Ectodermal cell (in vitro differentiated cells): ENCODE data around the gene ZCCHC7.

Experiments used
- H3K27ac ChIP-seq: 2 replicates; pipeline ENCODE4 v1.7.0; 2013; ENCODE audit warnings: mild to moderate bottlenecking, low read depth, low read length; ENCODE audit not compliant: insufficient read depth, poor library complexity, severe bottlenecking
- H3K27me3 ChIP-seq: 2 replicates; pipeline ENCODE4 v1.7.0; 2013; ENCODE audit warnings: mild to moderate bottlenecking, low read length; ENCODE audit not compliant: insufficient read depth, control insufficient read depth, poor library complexity, severe bottlenecking
- H3K36me3 ChIP-seq: one replicate; pipeline ENCODE4 v1.7.0; 2013; ENCODE audit warnings: low read length; ENCODE audit not compliant: control insufficient read depth, insufficient read depth
- H3K4me1 ChIP-seq: one replicate; pipeline ENCODE4 v1.7.0; 2013; ENCODE audit warnings: low read length; ENCODE audit not compliant: control insufficient read depth, insufficient read depth
- H3K4me3 ChIP-seq: 2 replicates; pipeline ENCODE4 v1.7.0; 2013; ENCODE audit warnings: low read depth, low read length, control low read depth; ENCODE audit not compliant: insufficient read depth
- H3K9me3 ChIP-seq: 2 replicates; pipeline ENCODE4 v1.7.0; 2013; ENCODE audit warnings: mild to moderate bottlenecking, low read length, moderate library complexity; ENCODE audit not compliant: control insufficient read depth
- WGBS, 2 experiments: methylation state at CpG; one replicate each; pipeline ENCODE4 v1.1.7; 2013; ENCODE audit warnings: missing lambda C conversion rate in 2 of 2; 5-methylcytosine and 5-hydroxymethylcytosine counted together

The ZCCHC7 gene

GRCh38 chr9:37340961-37341360 lies 220.6 kb downstream of the ZCCHC7 start:
- Histone ChIP-seq H3K9me3 (no peaks in the 10 kb centered on the region), H3K4me1 (peaks cover 10% of the 10 kb centered on the region), H3K27me3 (no peaks in the 10 kb centered on the region), H3K27ac (no peak overlapping the region), H3K4me3 (no peak overlapping the region), H3K36me3 (no peaks in the 10 kb centered on the region)
- WGBS, 2 experiments: 83 to 91% methylated on average over 1 of the region's 1 CpG

GRCh38 chr9:37341704-37342103 lies 221.3 kb downstream of the ZCCHC7 start:
- H3K36me3 ChIP-seq: no peaks in the 10 kb centered on the region
- WGBS, 2 experiments: 73% methylated on average over 2 of the region's 2 CpGs
- H3K9me3 ChIP-seq: no peaks in the 10 kb centered on the region

GRCh38 chr9:37342493-37342892 lies 222.1 kb downstream of the ZCCHC7 start:
- Histone ChIP-seq H3K27ac (no peak overlapping the region), H3K4me3 (no peak overlapping the region), H3K27me3 (no peaks in the 10 kb centered on the region), H3K36me3 (no peaks in the 10 kb centered on the region), H3K4me1 (peaks cover 6% of the 10 kb centered on the region), H3K9me3 (no peaks in the 10 kb centered on the region)
- WGBS, 2 experiments: 89 to 90% methylated on average over 2 of the region's 2 CpGs

More at GRCh38 chr9:37341704-37342103, 221.3 kb downstream of the ZCCHC7 start:
- no peaks in the 10 kb centered on the region for H3K27me3 ChIP-seq
- H3K27ac ChIP-seq: no peak overlapping the region
- H3K4me3 ChIP-seq: no peak overlapping the region
- peaks cover 8% of the 10 kb centered on the region for H3K4me1 ChIP-seq

- no peaks in the 10 kb centered on the region for H3K36me3 ChIP-seq
- H3K27ac ChIP-seq: no peak overlapping the region
- 73 to 75% methylated on average over 4 to 5 of the region's 5 CpGs for WGBS, 2 experiments
- no peaks in the 10 kb centered on the region for H3K27me3 ChIP-seq
- H3K9me3 ChIP-seq: no peaks in the 10 kb centered on the region
- H3K4me3 ChIP-seq: no peak overlapping the region
- H3K4me1 ChIP-seq: peaks cover 6% of the 10 kb centered on the region
Measured at GRCh38 chr9:37342895-37343294, 222.5 kb downstream of the ZCCHC7 start.

GRCh38 chr9:37343724-37344123 lies 223.3 kb downstream of the ZCCHC7 start:
- 90% methylated on average over 1 of the region's 1 CpG; no CpG with 5 or more reads in 1 of the 2 experiments for WGBS, 2 experiments
- H3K4me3 ChIP-seq: no peak overlapping the region
- no peak overlapping the region for H3K27ac ChIP-seq
- H3K9me3 ChIP-seq: no peaks in the 10 kb centered on the region
- H3K27me3 ChIP-seq: no peaks in the 10 kb centered on the region
- peaks cover 6% of the 10 kb centered on the region for H3K4me1 ChIP-seq
- no peaks in the 10 kb centered on the region for H3K36me3 ChIP-seq

- Histone ChIP-seq H3K27ac (no peak overlapping the region), H3K4me3 (no peak overlapping the region), H3K36me3 (no peaks in the 10 kb centered on the region), H3K4me1 (peaks cover under 1% of the 10 kb centered on the region), H3K27me3 (no peaks in the 10 kb centered on the region), H3K9me3 (no peaks in the 10 kb centered on the region)
- WGBS, 2 experiments: 91 to 97% methylated on average over 3 of the region's 3 CpGs
Measured at GRCh38 chr9:37345038-37345437, 224.7 kb downstream of the ZCCHC7 start.

GRCh38 chr9:37348917-37349316 lies 228.5 kb downstream of the ZCCHC7 start:
- no peak overlapping the region for H3K4me3 ChIP-seq
- H3K4me1 ChIP-seq: no peaks in the 10 kb centered on the region
- H3K27me3 ChIP-seq: no peaks in the 10 kb centered on the region
- H3K9me3 ChIP-seq: no peaks in the 10 kb centered on the region
- H3K27ac ChIP-seq: no peak overlapping the region
- WGBS, 2 experiments: 93 to 94% methylated on average over 2 of the region's 3 CpGs
- H3K36me3 ChIP-seq: no peaks in the 10 kb centered on the region

GRCh38 chr9:37350486-37351190 lies 230.3 kb downstream of the ZCCHC7 start:
- Histone ChIP-seq H3K36me3 (no peaks in the 10 kb centered on the region), H3K27me3 (no peaks in the 10 kb centered on the region), H3K27ac (no peak overlapping the region), H3K4me1 (no peaks in the 10 kb centered on the region), H3K9me3 (no peaks in the 10 kb centered on the region), H3K4me3 (no peak overlapping the region)
- 80 to 91% methylated on average over 2 of the region's 2 CpGs for WGBS, 2 experiments

GRCh38 chr9:37353791-37354190 lies 233.4 kb downstream of the ZCCHC7 start:
- Histone ChIP-seq H3K36me3 (no peaks in the 10 kb centered on the region), H3K4me1 (no peaks in the 10 kb centered on the region), H3K27ac (no peak overlapping the region), H3K9me3 (no peaks in the 10 kb centered on the region), H3K4me3 (no peak overlapping the region), H3K27me3 (no peaks in the 10 kb centered on the region)
- 71 to 92% methylated on average over 1 of the region's 2 CpGs for WGBS, 2 experiments

- no peaks in the 10 kb centered on the region for H3K9me3 ChIP-seq
- H3K27ac ChIP-seq: no peak overlapping the region
- no peaks in the 10 kb centered on the region for H3K4me1 ChIP-seq
- H3K4me3 ChIP-seq: no peak overlapping the region
- H3K27me3 ChIP-seq: no peaks in the 10 kb centered on the region
- no peaks in the 10 kb centered on the region for H3K36me3 ChIP-seq
- WGBS, 2 experiments: 92 to 94% methylated on average over 4 of the region's 4 CpGs
Measured at GRCh38 chr9:37362430-37362829, 242.1 kb downstream of the ZCCHC7 start.
